Measurements from ENCODE around the gene CLIP2.
"Not testable (repeated sequence)": the region's sequence is repeated elsewhere in the genome, so short reads cannot be mapped to it uniquely, and the experiment has no call there.

DNA sequence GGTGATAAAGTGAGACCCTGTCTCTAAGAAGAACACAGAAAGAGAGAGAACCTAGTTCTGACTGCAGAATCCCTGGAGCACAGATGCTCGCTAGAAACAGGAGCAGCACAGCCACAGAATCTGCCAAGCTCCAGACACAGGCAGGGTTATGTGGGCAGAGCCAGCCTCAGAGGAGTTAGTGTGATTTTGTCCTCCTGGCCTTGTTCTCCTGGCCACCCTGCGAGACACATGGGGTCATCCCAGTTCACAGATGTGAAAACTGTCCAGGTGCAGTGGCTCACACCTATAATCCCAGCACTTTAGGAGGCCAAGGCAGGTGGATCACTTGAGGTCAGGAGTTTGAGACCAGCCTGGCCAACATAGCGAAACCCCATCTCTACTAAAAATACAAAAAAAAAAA, 113.5 kb downstream of the CLIP2 start:
- TF ChIP-seq POLR2A, POLR2AphosphoS5 (IDR thresholded peaks at IDR 0.05): not testable (repeated sequence)
- TF ChIP-seq, protein P1, sequence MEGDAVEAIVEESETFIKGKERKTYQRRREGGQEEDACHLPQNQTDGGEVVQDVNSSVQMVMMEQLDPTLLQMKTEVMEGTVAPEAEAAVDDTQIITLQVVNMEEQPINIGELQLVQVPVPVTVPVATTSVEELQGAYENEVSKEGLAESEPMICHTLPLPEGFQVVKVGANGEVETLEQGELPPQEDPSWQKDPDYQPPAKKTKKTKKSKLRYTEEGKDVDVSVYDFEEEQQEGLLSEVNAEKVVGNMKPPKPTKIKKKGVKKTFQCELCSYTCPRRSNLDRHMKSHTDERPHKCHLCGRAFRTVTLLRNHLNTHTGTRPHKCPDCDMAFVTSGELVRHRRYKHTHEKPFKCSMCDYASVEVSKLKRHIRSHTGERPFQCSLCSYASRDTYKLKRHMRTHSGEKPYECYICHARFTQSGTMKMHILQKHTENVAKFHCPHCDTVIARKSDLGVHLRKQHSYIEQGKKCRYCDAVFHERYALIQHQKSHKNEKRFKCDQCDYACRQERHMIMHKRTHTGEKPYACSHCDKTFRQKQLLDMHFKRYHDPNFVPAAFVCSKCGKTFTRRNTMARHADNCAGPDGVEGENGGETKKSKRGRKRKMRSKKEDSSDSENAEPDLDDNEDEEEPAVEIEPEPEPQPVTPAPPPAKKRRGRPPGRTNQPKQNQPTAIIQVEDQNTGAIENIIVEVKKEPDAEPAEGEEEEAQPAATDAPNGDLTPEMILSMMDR (IDR thresholded peaks at IDR 0.05): not testable (repeated sequence)

Measured in transverse colon (tissue), 4 donors.